ENCODE measurements around the gene ABHD17A. TPM values are rescaled to one million over a fixed set of nuclear protein-coding genes. Genes with fewer than 3 reads are reported as not detected.
"Not testable (repeated sequence)": the region's sequence is repeated elsewhere in the genome, so short reads cannot be mapped to it uniquely, and the experiment has no call there.

The ABHD17A gene
- total RNA-seq, 1 donor from 2014 or later, result 60.4 TPM

- H3K36me3 Mint-ChIP-seq, result no peaks in the 10 kb centered on the region
- no peaks in the 10 kb centered on the region for H3K9me3 Mint-ChIP-seq
- TF ChIP-seq CTCF (conservative IDR thresholded peaks at IDR 0.05), result no peak
- no peak overlapping the region for H3K27ac Mint-ChIP-seq
- peaks cover 5% of the 10 kb centered on the region for H3K4me1 Mint-ChIP-seq (ENCODE audit: unreplicated experiment)
- no peak overlapping the region for H3K4me3 Mint-ChIP-seq
- H3K27me3 Mint-ChIP-seq, result no peaks in the 10 kb centered on the region
- no peak for DNase-seq (ENCODE audit: extremely low spot score, unreplicated experiment)
These were observed 8.5 kb upstream of the ABHD17A start for GRCh38 chr19:1893791-1894190.

DNA sequence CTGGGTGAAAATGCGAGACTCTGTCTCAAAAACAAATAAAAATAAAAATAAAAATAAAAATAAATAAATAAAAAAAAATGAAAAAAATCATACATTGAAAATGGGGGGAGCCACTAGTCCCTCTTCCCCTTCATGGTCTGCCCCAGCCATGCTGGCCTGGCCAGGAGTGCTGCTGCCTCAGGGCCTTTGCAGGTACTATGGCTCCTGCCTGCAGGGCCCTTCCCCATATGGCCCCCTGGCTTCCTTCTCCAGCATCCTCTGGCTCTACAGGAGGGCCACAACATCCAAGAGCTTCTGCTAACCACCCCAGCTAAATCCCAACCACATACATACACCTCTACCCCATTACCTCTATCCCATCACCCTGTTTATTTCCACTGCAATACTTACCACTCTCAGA, 4.6 kb upstream of the ABHD17A start:
- Mint-ChIP-seq H3K9me3 (no peaks in the 10 kb centered on the region), H3K4me3 (no peak overlapping the region), H3K27ac (peak overlapping the region; percentile 16), H3K4me1 (ENCODE audit: unreplicated experiment) (peaks cover 6% of the 10 kb centered on the region), H3K27me3 (no peaks in the 10 kb centered on the region), H3K36me3 (no peaks in the 10 kb centered on the region)
- TF ChIP-seq CTCF (conservative IDR thresholded peaks at IDR 0.05), result no peak
- DNase-seq (ENCODE audit: extremely low spot score, unreplicated experiment), result no peak

GRCh38 chr19:1888385-1888784, 3.1 kb upstream of the ABHD17A start:
- TF ChIP-seq CTCF (conservative IDR thresholded peaks at IDR 0.05), result no peak
- Mint-ChIP-seq H3K27me3 (no peaks in the 10 kb centered on the region), H3K4me3 (no peak overlapping the region), H3K4me1 (ENCODE audit: unreplicated experiment) (peaks cover 17% of the 10 kb centered on the region), H3K27ac (no peak overlapping the region), H3K9me3 (no peaks in the 10 kb centered on the region), H3K36me3 (peaks cover 4% of the 10 kb centered on the region)
- no peak for DNase-seq (ENCODE audit: extremely low spot score, unreplicated experiment)

GRCh38 chr19:1886360-1886759, 1.1 kb upstream of the ABHD17A start:
- not testable (repeated sequence) for H3K36me3 Mint-ChIP-seq; H3K4me3 Mint-ChIP-seq; H3K9me3 Mint-ChIP-seq; H3K27me3 Mint-ChIP-seq; DNase-seq (ENCODE audit: extremely low spot score, unreplicated experiment); H3K27ac Mint-ChIP-seq
- peaks cover 30% of the 10 kb centered on the region for H3K4me1 Mint-ChIP-seq (ENCODE audit: unreplicated experiment)

GRCh38 chr19:1884719-1885334, 469 bp downstream of the ABHD17A start:
- no peak for TF ChIP-seq CTCF (conservative IDR thresholded peaks at IDR 0.05)
- Mint-ChIP-seq H3K36me3 (peaks cover 4% of the 10 kb centered on the region), H3K4me1 (ENCODE audit: unreplicated experiment) (peaks cover 30% of the 10 kb centered on the region), H3K4me3 (peak overlapping the region; percentile 98), H3K9me3 (no peaks in the 10 kb centered on the region), H3K27ac (peak overlapping the region; percentile 95), H3K27me3 (no peaks in the 10 kb centered on the region)
- no peak for DNase-seq (ENCODE audit: extremely low spot score, unreplicated experiment)

DNA sequence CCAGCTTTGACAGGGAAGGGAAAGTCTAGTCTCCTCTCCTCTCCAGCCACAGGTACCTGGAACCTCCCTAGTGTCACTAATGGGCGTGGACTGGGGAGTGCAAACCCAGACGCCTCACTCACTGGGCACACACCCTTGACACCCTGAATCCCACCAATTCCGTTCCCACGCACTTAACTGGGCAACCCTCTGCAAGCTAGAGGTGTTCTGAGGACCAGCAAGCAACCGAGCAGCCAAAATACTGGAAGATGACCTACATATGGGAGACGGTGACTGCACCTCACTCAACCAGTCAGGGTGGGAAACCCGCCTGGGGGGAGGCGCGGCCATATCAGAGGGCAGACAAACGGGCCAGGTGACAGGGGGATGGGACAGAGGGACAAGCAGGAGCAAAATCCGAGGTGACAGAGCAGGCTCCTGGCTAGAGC, 991 bp downstream of the ABHD17A start:
- no peak for TF ChIP-seq CTCF (conservative IDR thresholded peaks at IDR 0.05)
- Mint-ChIP-seq H3K9me3 (no peaks in the 10 kb centered on the region), H3K4me3 (peak overlapping the region; percentile 98), H3K36me3 (peaks cover 4% of the 10 kb centered on the region), H3K4me1 (ENCODE audit: unreplicated experiment) (peaks cover 30% of the 10 kb centered on the region), H3K27ac (peak overlapping the region; percentile 95), H3K27me3 (no peaks in the 10 kb centered on the region)
- no peak for DNase-seq (ENCODE audit: extremely low spot score, unreplicated experiment)

All from type B pancreatic cell (in vitro differentiated cells).